ENCODE measurements around the gene MAPK7. TPM values are rescaled to one million over a fixed set of nuclear protein-coding genes. Genes with fewer than 3 reads are reported as not detected.
"Not testable (repeated sequence)": the region's sequence is repeated elsewhere in the genome, so short reads cannot be mapped to it uniquely, and the experiment has no call there.

MAPK7 gene
- total and polyA plus RNA-seq, 10 of the 15 experiments (the other 5 are each of a cell fraction or from before 2014, with no cell fraction given): 0.37 to 13.5 (median 5.6) TPM

DNA sequence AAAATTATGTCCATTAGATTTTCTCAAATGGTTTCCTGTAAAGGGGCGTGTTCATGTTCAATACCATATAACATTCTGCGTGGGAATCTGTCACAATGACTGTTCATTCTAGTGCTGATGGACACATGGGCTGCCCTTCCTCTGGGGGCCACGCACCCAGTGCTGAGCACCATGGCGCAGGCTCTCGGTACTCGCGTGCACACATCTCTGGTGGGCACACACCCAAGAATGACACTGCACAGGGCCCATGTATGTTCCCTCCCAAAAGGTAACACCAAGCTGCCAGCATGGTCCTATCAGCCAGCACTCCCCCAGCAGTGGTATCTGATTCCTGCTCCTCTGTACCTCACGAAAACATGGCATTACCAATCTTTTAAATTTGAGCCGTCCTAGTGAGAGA lies 29.5 kb upstream of the MAPK7 start:
- Histone ChIP-seq H3K9ac (ENCODE audit: control insufficient read depth, insufficient read depth, low read length) (no peak overlapping the region), H3K79me2 (ENCODE audit: control insufficient read depth, insufficient read depth, low read length) (no peaks in the 10 kb centered on the region), H4K20me1 (ENCODE audit: control insufficient read depth, insufficient read depth) (no peaks in the 10 kb centered on the region), H3K27ac (ENCODE audit: control insufficient read depth, insufficient read depth) (no peak overlapping the region), H2AFZ (ENCODE audit: control insufficient read depth, low read depth, low read length) (no peak overlapping the region), H3K4me2 (ENCODE audit: control insufficient read depth, insufficient read depth) (no peak overlapping the region), H3K4me3 (no peak overlapping the region), H3K4me1 (ENCODE audit: control insufficient read depth, insufficient read depth, low read length) (no peaks in the 10 kb centered on the region), H3K9me3 (replicated peaks; ENCODE audit: control insufficient read depth, insufficient read depth, low read length) (no peaks in the 10 kb centered on the region), H3K27me3 (replicated peaks in 1 of 2; ENCODE audit: control insufficient read depth in 2 of 2, insufficient read depth in 2 of 2, low read length in 1 of 2) (no peaks in the 10 kb centered on the region), H3K36me3 (ENCODE audit: control insufficient read depth in 2 of 2, insufficient read depth in 2 of 2, low read length in 1 of 2) (no peaks in the 10 kb centered on the region)
- ChIA-PET CTCF (no interaction called here), SMC1A (ENCODE audit: uncharacterized antibody, unreplicated experiment) (no interaction called here), POLR2A (interaction anchor here (0.6 kb wide), 1 partner anchor 27 kb away, joined by 3 read pairs; no protein-coding TSS in a partner anchor), RAD21 (ENCODE audit: unreplicated experiment) (no interaction called here)
- ATAC-seq (no peak), FAIRE-seq (no peak), DNase-seq (ENCODE audit: low read depth, low spot score) (no peak)
- in situ Hi-C loops (cut with MboI) (no loop called here), intact Hi-C loops (cut with micrococcal nuclease; ENCODE audit: unreplicated experiment) (no loop called here)
- 69% methylated on average over 9 of the region's 9 CpGs for WGBS (ENCODE audit: insufficient coverage, insufficient replicate concordance, low lambda C conversion rate, missing lambda C conversion rate)
- BruUV-seq (replicated peaks): no TSS peak
- TF ChIP-seq POLR2AphosphoS2 (IDR thresholded peaks at IDR 0.05; ENCODE audit: low read depth, low read length): no peak
- no peak for TF ChIP-seq FOS (IDR thresholded peaks at IDR 0.05; ENCODE audit: borderline replicate concordance, extremely low read depth, insufficient read length)
- TF ChIP-seq DPF2 (IDR thresholded peaks at IDR 0.05): no peak
- TF ChIP-seq CREM (IDR thresholded peaks at IDR 0.05; ENCODE audit: low read depth): no peak
- TF ChIP-seq BHLHE40 (IDR thresholded peaks at IDR 0.05; ENCODE audit: borderline replicate concordance in 1 of 2, low read depth in 2 of 2, low read length in 1 of 2): no peak
- no peak for TF ChIP-seq ZNF384 (IDR thresholded peaks at IDR 0.05; ENCODE audit: borderline replicate concordance, low read depth, low read length)
- TF ChIP-seq, protein P1, sequence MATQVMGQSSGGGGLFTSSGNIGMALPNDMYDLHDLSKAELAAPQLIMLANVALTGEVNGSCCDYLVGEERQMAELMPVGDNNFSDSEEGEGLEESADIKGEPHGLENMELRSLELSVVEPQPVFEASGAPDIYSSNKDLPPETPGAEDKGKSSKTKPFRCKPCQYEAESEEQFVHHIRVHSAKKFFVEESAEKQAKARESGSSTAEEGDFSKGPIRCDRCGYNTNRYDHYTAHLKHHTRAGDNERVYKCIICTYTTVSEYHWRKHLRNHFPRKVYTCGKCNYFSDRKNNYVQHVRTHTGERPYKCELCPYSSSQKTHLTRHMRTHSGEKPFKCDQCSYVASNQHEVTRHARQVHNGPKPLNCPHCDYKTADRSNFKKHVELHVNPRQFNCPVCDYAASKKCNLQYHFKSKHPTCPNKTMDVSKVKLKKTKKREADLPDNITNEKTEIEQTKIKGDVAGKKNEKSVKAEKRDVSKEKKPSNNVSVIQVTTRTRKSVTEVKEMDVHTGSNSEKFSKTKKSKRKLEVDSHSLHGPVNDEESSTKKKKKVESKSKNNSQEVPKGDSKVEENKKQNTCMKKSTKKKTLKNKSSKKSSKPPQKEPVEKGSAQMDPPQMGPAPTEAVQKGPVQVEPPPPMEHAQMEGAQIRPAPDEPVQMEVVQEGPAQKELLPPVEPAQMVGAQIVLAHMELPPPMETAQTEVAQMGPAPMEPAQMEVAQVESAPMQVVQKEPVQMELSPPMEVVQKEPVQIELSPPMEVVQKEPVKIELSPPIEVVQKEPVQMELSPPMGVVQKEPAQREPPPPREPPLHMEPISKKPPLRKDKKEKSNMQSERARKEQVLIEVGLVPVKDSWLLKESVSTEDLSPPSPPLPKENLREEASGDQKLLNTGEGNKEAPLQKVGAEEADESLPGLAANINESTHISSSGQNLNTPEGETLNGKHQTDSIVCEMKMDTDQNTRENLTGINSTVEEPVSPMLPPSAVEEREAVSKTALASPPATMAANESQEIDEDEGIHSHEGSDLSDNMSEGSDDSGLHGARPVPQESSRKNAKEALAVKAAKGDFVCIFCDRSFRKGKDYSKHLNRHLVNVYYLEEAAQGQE (IDR thresholded peaks at IDR 0.05; ENCODE audit: low read depth, low read length): no peak
- no peak for TF ChIP-seq MEF2B (IDR thresholded peaks at IDR 0.05; ENCODE audit: partially characterized antibody, poor library complexity, severe bottlenecking)
- TF ChIP-seq PAX5 (IDR thresholded peaks at IDR 0.05; ENCODE audit: borderline replicate concordance, low read depth, low read length): no peak
- TF ChIP-seq CHD4 (IDR thresholded peaks at IDR 0.05): no peak
- TF ChIP-seq FOXK2 (IDR thresholded peaks at IDR 0.05): no peak
- TF ChIP-seq CBX3 (IDR thresholded peaks at IDR 0.05; ENCODE audit: borderline replicate concordance, low read depth): no peak
- no peak for TF ChIP-seq NBN (IDR thresholded peaks at IDR 0.05)
- no peak for TF ChIP-seq KAT2A (conservative IDR thresholded peaks at IDR 0.05; ENCODE audit: control insufficient read depth, low read depth, low read length)
- no peak for TF ChIP-seq STAT1 (conservative IDR thresholded peaks at IDR 0.05)
- TF ChIP-seq TBL1XR1 (IDR thresholded peaks at IDR 0.05; ENCODE audit: low read depth, low read length): no peak
- no peak for TF ChIP-seq HDAC6 (IDR thresholded peaks at IDR 0.05; ENCODE audit: unreplicated experiment)

DNA sequence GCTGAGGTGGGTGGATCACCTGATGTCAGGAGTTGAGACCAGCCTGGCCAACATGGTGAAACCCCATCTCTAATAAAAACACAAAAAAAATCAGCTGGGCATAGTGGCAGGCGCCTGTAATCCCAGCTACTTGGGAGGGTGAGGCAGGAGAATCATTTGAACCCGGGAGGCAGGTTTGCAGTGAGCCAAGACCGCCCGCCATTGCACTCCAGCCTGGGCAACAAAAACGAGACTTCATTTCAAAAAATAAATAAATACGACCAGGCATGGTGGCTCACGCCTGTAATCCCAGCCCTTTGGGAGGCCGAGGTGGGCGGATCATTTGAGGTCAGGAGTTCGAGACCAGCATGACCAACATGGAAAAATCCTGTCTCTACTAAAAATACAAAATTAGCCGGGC lies 24.9 kb upstream of the MAPK7 start:
- ChIA-PET SMC1A (ENCODE audit: uncharacterized antibody, unreplicated experiment) (interaction anchor here (1.5 to 1.7 kb wide), 3 partner anchors 9 to 14 kb away, joined by 4 to 6 read pairs (median 4); partner anchors contain the start of gene B9D1), CTCF (interaction anchor here (1.5 to 2.2 kb wide), 3 partner anchors 10 to 47 kb away, joined by 4 to 10 read pairs (median 5); partner anchors contain the start of gene B9D1), RAD21 (ENCODE audit: unreplicated experiment) (interaction anchor here (1.5 kb wide), 1 partner anchor 9 kb away, joined by 5 read pairs; the partner anchor contains the start of gene B9D1)
- intact Hi-C loops (cut with micrococcal nuclease; ENCODE audit: unreplicated experiment); in situ Hi-C loops (cut with MboI); H3K4me1 ChIP-seq (ENCODE audit: control insufficient read depth, insufficient read depth, low read length); BruUV-seq (replicated peaks); H3K27me3 ChIP-seq (replicated peaks in 1 of 2; ENCODE audit: control insufficient read depth in 2 of 2, insufficient read depth in 2 of 2, low read length in 1 of 2); FAIRE-seq; H3K4me3 ChIP-seq; H4K20me1 ChIP-seq (ENCODE audit: control insufficient read depth, insufficient read depth); H2AFZ ChIP-seq (ENCODE audit: control insufficient read depth, low read depth, low read length); H3K27ac ChIP-seq (ENCODE audit: control insufficient read depth, insufficient read depth); H3K9ac ChIP-seq (ENCODE audit: control insufficient read depth, insufficient read depth, low read length); H3K9me3 ChIP-seq (replicated peaks; ENCODE audit: control insufficient read depth, insufficient read depth, low read length); H3K36me3 ChIP-seq (ENCODE audit: control insufficient read depth in 2 of 2, insufficient read depth in 2 of 2, low read length in 1 of 2); H3K79me2 ChIP-seq (ENCODE audit: control insufficient read depth, insufficient read depth, low read length); H3K4me2 ChIP-seq (ENCODE audit: control insufficient read depth, insufficient read depth); ATAC-seq; POLR2A ChIA-PET; DNase-seq (ENCODE audit: low read depth, low spot score): not testable (repeated sequence)
- 56% methylated on average over 11 of the region's 11 CpGs for WGBS (ENCODE audit: insufficient coverage, insufficient replicate concordance, low lambda C conversion rate, missing lambda C conversion rate)
